GM19463 (cell line): Measurements from ENCODE around the gene CHD6.

Source experiments
- ATAC-seq: cut with Tn5 transposase; IDR thresholded peaks from one replicate; pipeline ENCODE4 v1.9.1; 2021; ENCODE audit warnings: mild to moderate bottlenecking, moderate library complexity; ENCODE audit not compliant: unreplicated experiment

The CHD6 gene

GRCh38 chr20:41510224-41510623 lies 108.0 kb downstream of the CHD6 start:
- ATAC-seq, result no peak

DNA sequence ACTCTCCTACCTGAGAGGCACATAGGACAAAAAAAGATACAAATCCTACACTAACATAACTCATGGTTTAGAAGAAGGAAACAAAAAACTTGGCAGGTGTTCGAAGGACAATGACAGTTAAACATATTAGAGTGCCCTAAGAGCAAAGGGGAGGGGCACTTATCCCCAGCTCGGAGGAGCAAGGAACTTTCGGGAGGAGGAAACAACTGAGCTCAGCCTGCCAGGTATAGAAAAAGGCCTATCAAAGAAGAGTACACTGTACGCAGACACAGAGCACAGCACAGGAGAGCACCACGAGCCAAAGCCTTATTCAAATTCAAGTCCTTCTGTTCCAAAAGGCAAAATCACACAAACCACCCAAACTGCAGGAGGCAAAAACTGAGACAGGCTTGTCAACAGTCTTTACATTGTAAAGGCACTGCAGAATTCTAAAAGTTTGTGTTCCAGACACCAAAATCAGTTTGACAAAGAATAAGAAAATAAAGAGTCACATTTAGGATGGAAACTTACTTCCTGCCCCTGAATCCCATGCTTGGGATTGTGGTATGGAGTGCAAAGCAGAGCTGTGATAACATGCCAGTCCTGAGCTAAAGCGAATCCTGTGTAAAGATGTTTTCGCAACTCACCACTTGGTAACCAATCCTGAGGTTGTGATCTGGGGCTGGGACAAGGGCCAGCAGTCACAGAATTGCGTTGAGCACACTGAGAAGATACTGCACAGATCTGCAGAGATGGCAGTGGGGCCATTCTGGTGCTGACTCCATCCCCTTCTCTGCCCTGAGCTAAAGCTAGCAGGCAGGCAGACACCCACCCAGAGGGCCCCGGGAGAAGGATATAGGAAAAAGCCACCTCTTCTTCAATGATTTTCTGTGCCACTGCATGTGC lies 108.6 kb downstream of the CHD6 start:
- no peak for ATAC-seq

- ATAC-seq, result no peak
These were observed 109.8 kb downstream of the CHD6 start for GRCh38 chr20:41508335-41508734.

DNA sequence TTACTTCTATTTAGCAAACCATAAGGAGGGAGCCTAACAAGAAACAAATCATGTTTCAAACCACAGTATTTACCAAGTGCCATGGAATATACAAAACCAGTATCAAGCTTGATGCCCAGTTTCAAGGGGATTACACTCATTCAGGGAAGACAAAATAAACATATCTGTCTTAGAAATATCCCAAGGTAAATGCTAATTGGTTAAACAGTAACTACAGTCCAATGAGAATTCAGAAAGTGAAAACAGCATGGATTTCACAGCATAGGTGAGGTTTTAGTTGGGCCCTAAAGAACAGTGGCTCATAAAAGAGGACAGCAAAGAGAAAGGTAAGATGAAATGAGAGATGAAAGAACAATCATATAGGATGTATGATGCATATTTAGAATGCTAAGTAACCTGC lies 110.3 kb downstream of the CHD6 start:
- ATAC-seq, result no peak

DNA sequence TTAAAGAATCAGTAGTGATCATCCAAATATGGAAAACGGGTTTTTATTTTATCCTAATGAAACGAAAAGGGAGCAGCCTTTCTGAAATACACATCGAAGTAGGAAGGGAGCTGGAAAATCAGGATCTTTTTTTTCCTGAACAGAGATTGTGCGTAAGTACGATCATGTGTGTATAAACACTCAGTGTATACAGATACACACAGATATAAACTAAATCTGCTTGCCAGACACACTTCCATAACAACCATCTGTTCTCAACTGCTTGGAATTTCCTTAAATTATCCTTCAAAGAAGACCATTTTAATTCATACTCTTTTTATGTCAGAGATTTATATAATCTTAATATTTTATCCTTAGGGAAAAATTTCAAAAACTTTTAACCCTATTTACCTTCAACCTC lies 110.7 kb downstream of the CHD6 start:
- ATAC-seq, result no peak

DNA sequence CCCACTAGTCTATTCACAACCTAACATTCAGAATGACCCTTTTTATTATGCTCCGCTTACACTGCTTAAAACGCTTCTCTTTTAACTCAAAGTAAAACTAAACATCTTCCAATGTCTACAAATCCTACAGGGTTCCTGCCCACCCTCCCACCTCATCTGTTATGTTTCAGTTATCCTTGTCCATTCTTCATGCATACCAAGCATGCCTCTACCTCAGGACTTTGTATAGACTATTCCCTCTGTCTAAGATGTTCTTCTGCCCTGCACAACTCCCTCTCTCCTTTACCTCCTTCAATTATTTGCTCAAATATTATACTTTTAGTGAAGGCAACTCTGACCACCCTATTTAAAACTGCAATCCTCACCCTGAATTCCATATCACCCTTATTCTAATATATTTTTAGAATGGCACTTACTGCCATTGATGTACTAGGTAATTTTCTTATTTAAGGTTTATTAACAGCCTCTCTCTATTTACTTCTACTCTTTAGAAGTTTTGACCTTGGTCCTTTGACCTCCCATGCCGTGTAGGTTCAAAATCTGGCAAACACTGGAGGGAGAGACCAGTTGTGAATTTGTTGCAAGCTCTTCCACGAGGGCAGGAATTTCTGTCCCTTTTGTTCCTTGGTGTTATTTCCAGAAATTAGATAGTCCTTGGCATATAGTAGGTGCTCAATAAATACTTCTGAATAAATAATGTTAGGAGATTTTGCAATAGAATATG lies 111.8 kb downstream of the CHD6 start:
- no peak for ATAC-seq

DNA sequence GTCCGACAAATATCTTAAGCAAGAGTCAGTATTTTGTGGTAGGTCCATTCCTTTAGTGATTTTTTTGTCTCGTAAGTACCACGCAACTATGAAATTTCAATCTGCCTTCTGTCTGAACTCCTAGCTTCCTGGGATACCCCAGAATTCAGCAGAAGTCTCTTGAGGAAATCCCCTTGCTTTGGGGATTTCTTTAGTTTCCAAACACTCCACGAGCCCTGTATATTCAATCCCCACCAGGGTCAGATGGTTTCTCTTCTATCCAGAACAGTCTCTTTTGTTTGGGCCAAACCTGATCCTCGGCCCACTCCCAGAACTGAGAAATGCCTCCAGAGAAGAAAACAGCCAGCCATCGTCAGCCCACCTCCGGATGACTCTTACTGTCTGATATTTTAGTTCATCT lies 113.0 kb downstream of the CHD6 start:
- no peak for ATAC-seq

GRCh38 chr20:41501376-41501775 lies 116.8 kb downstream of the CHD6 start:
- ATAC-seq, result no peak

- no peak for ATAC-seq
These were observed 118.0 kb downstream of the CHD6 start for GRCh38 chr20:41499961-41500725.

DNA sequence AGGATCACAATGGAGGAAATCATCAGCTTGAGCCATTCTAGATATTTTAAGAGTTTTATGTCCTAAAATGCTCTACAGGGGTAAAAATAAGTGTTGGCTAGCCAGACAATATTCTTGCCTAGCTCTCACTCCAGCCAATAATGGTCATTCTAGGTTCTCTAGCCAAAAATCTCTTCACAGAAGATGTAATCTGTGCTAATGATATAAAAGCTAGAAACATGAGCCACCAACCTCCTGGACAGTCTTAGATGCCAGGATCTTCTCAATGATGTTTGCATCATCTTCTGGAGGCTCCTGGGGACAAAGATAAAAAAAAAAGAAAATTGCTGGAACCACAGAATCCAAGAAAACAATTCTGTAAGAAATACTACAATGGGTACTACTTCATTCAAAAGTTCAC lies 119.1 kb downstream of the CHD6 start:
- no peak for ATAC-seq

GRCh38 chr20:41497186-41497895 lies 120.8 kb downstream of the CHD6 start:
- ATAC-seq, result no peak

DNA sequence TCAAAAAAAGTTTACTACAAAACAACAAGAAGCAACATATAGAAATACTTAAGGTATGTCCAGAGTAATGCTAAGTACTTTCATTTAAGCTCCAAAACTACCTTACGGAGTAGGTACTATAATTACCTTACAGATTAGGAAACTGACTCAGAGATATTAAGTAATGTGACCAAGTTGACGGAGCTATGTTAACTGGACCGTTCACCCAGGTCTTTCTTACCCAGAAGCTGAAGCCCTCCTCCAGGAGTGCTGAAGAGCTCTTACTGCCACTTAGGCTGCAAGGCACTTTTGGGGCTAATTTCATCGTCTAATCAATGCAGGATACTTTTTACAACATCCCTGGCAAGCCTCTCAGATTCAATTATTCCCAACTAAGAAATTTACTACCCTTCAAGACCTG lies 123.7 kb downstream of the CHD6 start:
- no peak for ATAC-seq

DNA sequence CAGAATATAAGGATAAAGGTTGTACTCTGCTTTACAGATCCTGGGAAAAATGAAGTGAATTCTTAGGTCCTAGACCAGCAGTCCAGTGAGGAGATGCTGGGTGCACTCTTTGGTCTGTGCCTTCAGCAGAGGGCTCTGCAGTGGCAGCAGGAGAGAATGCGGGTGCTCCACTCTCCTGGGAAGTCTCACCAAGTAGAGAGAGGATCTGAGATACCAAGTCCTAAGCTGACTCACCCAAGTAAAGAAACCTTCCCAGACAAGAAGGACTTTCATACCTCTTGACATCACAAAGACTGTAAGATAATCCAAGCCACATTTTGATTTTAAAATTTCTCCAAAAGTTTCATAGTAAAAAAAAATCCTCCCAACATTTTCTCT lies 134.6 kb downstream of the CHD6 start:
- no peak for ATAC-seq

- no peak for ATAC-seq
These were observed 135.3 kb downstream of the CHD6 start for GRCh38 chr20:41482647-41483552.

DNA sequence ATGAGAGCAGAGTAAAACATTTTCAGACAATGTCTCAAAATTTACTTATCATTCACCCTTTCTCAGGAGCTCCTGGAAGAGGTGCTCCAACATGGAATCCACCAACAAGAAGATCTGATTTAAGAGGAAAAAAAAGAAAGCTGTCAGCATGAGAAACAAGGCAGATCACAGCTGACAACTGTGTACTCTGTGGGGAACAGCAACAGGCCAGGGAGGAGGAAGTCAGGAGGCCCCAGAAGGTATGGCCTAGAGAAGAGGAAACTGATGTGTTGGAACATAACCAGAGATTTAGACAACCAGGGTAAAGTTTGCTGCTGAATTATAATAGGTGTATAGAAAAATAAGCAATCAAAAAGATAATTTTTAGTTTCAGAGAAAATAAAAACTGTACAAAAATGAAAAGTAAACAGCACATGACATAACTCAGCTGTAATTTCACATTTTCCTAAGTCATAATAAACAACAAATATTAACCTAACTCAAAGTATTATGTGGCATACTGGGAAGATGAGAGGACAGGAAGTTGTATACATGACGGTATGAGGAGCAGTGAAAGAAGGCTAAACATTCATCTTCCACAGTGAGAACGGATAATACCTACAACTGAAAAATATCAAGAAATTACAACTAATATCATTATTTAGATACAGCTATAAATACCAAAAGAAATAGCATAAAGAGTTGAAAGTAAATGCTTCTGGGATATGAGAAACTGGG lies 138.0 kb downstream of the CHD6 start:
- no peak for ATAC-seq

GRCh38 chr20:41479113-41479512 lies 139.1 kb downstream of the CHD6 start:
- ATAC-seq, result no peak

DNA sequence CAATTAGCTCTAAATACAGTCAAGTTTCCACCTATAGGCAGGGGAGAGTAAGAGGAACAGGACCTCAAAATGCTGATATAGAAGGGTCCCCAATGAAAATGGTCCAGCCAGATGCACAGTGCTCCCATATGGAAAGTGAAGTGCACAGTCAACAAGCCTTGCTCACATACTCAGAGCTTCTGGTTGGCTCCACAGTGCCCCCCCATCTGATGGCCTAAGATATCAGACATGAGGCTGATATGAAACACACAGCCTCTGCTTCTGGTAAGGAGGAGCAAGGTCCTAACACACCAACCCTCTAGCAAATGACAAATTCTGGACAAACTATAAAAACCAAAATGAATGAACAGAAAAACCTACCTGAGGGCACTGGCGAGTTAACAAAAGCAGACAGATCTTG lies 140.2 kb downstream of the CHD6 start:
- no peak for ATAC-seq

GRCh38 chr20:41476446-41476845 lies 141.7 kb downstream of the CHD6 start:
- ATAC-seq, result no peak

GRCh38 chr20:41476013-41476441 lies 142.2 kb downstream of the CHD6 start:
- no peak for ATAC-seq
